ENCODE measurements around the gene NRG3.

DNA sequence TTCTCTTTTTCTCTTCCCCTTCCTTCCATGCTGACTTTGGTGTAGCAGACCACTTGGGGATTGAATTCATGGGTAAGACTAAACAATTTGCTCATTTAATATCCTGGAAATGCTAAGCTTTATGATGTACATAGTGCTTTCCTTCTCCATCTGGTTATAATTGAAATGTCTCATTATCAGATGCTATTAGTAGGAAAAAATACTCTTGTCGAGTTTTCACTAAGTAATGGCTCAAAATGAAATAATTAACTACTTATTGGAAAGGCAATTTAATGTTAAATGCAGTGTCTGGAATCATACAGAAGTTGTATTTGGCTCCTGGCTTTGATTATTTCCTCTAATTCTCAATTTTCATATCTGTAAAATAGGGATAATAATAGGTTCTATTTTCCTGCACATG, 990.4 kb downstream of the NRG3 start:
- TF ChIP-seq, protein P1, sequence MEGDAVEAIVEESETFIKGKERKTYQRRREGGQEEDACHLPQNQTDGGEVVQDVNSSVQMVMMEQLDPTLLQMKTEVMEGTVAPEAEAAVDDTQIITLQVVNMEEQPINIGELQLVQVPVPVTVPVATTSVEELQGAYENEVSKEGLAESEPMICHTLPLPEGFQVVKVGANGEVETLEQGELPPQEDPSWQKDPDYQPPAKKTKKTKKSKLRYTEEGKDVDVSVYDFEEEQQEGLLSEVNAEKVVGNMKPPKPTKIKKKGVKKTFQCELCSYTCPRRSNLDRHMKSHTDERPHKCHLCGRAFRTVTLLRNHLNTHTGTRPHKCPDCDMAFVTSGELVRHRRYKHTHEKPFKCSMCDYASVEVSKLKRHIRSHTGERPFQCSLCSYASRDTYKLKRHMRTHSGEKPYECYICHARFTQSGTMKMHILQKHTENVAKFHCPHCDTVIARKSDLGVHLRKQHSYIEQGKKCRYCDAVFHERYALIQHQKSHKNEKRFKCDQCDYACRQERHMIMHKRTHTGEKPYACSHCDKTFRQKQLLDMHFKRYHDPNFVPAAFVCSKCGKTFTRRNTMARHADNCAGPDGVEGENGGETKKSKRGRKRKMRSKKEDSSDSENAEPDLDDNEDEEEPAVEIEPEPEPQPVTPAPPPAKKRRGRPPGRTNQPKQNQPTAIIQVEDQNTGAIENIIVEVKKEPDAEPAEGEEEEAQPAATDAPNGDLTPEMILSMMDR (conservative IDR thresholded peaks at IDR 0.05; ENCODE audit: low read length): no peak
- TF ChIP-seq EZH2phosphoT487 (IDR thresholded peaks at IDR 0.05; ENCODE audit: borderline replicate concordance, low read depth, low read length): no peak
